NCI-H128 (cell line): Measurements from ENCODE around the gene TTLL9.
A peak's percentile ranks its signal among the peaks of the same experiment; 100 is the strongest.

ENCODE experiments used
- DNase-seq: peaks from one replicate; lab custom pipeline; 2025; ENCODE audit not compliant: unreplicated experiment; lab: John Stamatoyannopoulos, UW

TTLL9 gene

GRCh38 chr20:31836853-31837608 is 33.4 kb upstream of the TTLL9 start:
- DNase-seq, result no peak

- no peak for DNase-seq
Observed at GRCh38 chr20:31837896-31838397, 32.5 kb upstream of the TTLL9 start.

GRCh38 chr20:31838646-31839292 is 31.7 kb upstream of the TTLL9 start:
- DNase-seq, result no peak

- DNase-seq, result no peak
Observed at GRCh38 chr20:31839782-31840487, 30.5 kb upstream of the TTLL9 start.

- DNase-seq, result no peak
Observed at GRCh38 chr20:31840906-31841816, 29.3 kb upstream of the TTLL9 start.

- DNase-seq, result no peak
Observed at GRCh38 chr20:31841928-31842327, 28.5 kb upstream of the TTLL9 start.

GRCh38 chr20:31842471-31843157 is 27.8 kb upstream of the TTLL9 start:
- no peak for DNase-seq

- DNase-seq, result no peak
Observed at GRCh38 chr20:31843288-31843687, 27.1 kb upstream of the TTLL9 start.

- no peak for DNase-seq
Observed at GRCh38 chr20:31843881-31844280, 26.6 kb upstream of the TTLL9 start.

GRCh38 chr20:31844737-31845299 is 25.6 kb upstream of the TTLL9 start:
- DNase-seq, result no peak

GRCh38 chr20:31845300-31845863 is 25.1 kb upstream of the TTLL9 start, which contains the start of gene FOXS1:
Gene FOXS1, minus strand, starts transcription at chr20:31845604. Its CDS starts 62 bp downstream, at chr20:31845542.
- no peak for DNase-seq

- DNase-seq, result no peak
Observed at GRCh38 chr20:31846793-31847138, 23.7 kb upstream of the TTLL9 start.

GRCh38 chr20:31848088-31848999 is 22.1 kb upstream of the TTLL9 start:
- no peak for DNase-seq

GRCh38 chr20:31849306-31849930 is 21.0 kb upstream of the TTLL9 start:
- DNase-seq, result peak; percentile 49

GRCh38 chr20:31851240-31851955 is 19.0 kb upstream of the TTLL9 start:
- DNase-seq, result no peak

GRCh38 chr20:31853481-31853880 is 17.0 kb upstream of the TTLL9 start:
- no peak for DNase-seq

GRCh38 chr20:31856516-31856915 is 13.9 kb upstream of the TTLL9 start:
- no peak for DNase-seq
